ENCODE data around the gene ST8SIA6.

- TF ChIP-seq CTCF (conservative IDR thresholded peaks at IDR 0.05; ENCODE audit: low read depth, low read length) (no peak), EZH2 (IDR thresholded peaks at IDR 0.05; ENCODE audit: borderline replicate concordance, low read depth, low read length, poor library complexity, severe bottlenecking) (no peak)
Observed at GRCh38 chr10:17368708-17369272, 85.6 kb downstream of the ST8SIA6 start.

Data from A673 (cell line).